OCI-LY7 (cell line): ENCODE results near the gene ADAM33.

Experiments
- EZH2phosphoT487 ChIP-seq: fragments of 200-600 bp; sonication (generic); IDR thresholded peaks from 2 replicates; pipeline ENCODE4 v1.6.1; 2018; ENCODE audit warnings: low read depth, borderline replicate concordance, mild to moderate bottlenecking, mixed run types, antibody characterized with exemption, low read length, moderate library complexity, mixed read lengths
- TF ChIP-seq, protein P1 (sequence below): fragments of 200-600 bp; sonication (generic); conservative IDR thresholded peaks from 2 replicates; pipeline ENCODE4 v1.5.1; 2014; ENCODE audit warnings: mild to moderate bottlenecking, antibody characterized with exemption, low read length, moderate library complexity, mixed read lengths

DNA sequence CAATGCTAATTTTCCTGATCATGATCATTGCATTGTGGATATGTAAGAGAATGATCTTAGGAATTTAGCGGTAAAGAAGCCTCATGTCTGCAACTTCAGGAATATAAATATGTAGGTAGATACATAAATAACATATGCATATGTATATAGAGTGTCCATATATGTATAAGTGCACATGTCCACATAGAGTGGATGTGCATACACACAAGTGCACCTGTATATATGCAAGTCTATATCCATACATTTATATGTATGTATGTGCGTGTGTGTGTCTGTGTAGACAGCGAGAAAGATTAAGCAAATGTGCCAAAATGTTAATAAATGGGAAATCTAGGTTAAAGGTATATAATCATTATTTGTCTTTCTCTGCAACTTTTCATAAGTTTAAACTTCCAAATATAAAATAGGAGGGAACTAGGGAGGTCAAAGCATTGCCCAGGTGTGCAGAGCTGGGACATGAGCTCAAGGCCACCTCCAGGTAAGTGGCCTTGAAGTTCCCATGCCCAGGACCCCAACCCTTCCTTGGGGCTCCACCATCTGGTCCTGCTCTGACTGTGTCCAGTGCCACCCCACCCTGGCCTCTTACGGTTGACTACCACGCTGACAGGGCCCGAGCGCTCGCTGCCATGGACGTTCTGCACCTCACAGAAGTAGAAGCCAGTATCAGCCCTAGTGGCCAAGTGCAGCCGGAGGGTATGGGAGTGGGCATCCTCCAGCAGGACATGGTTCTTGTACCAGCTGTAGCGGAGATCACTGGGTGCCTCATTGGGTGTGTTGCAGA, 21.0 kb upstream of the ADAM33 start:
- TF ChIP-seq, protein P1, sequence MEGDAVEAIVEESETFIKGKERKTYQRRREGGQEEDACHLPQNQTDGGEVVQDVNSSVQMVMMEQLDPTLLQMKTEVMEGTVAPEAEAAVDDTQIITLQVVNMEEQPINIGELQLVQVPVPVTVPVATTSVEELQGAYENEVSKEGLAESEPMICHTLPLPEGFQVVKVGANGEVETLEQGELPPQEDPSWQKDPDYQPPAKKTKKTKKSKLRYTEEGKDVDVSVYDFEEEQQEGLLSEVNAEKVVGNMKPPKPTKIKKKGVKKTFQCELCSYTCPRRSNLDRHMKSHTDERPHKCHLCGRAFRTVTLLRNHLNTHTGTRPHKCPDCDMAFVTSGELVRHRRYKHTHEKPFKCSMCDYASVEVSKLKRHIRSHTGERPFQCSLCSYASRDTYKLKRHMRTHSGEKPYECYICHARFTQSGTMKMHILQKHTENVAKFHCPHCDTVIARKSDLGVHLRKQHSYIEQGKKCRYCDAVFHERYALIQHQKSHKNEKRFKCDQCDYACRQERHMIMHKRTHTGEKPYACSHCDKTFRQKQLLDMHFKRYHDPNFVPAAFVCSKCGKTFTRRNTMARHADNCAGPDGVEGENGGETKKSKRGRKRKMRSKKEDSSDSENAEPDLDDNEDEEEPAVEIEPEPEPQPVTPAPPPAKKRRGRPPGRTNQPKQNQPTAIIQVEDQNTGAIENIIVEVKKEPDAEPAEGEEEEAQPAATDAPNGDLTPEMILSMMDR = no peak
- TF ChIP-seq EZH2phosphoT487 = no peak
